Transverse colon (tissue), 4 donors: ENCODE results near the gene CES4A. TPM values are rescaled to one million over a fixed set of nuclear protein-coding genes. Genes with fewer than 3 reads are reported as not detected.

Experiments
- DNase-seq: peaks from one replicate; pipeline ENCODE4 v3.0.0-alpha.2; 2019
- H3K27ac ChIP-seq, 4 donors: fragments of 200-600 bp; sonication (generic); 2 replicates each; pipeline ENCODE4 v1.5.1; 2016 to 2018; ENCODE audit warnings: inconsistent platforms in 4 of 4
- H3K27me3 ChIP-seq: fragments of 200-600 bp; sonication (generic); 2 replicates; pipeline ENCODE4 v1.5.1; 2017; ENCODE audit warnings: inconsistent platforms
- H3K36me3 ChIP-seq, 4 donors: fragments of 200-600 bp; sonication (generic); 2 replicates each; pipeline ENCODE4 v1.5.1; 2017 to 2019; ENCODE audit warnings: inconsistent platforms in 4 of 4
- H3K4me1 ChIP-seq, 4 donors: fragments of 200-600 bp; sonication (generic); 2 replicates each; pipeline ENCODE4 v1.5.1; 2017 to 2020; ENCODE audit warnings: inconsistent platforms in 4 of 4
- H3K4me3 ChIP-seq, 4 donors: fragments of 200-600 bp; sonication (generic); 1 replicate in 1 of 4; 2 replicates in 3 of 4; pipeline versions ENCODE4 v1.5.1 to v1.6.1; 2017 to 2019; ENCODE audit warnings: inconsistent platforms in 4 of 4
- H3K9me3 ChIP-seq, 2 donors: fragments of 200-600 bp; sonication (generic); 2 replicates each; pipeline ENCODE4 v1.5.1; 2017 to 2019; ENCODE audit warnings: inconsistent platforms in 2 of 2
- CTCF ChIP-seq, 5 experiments: fragments of 200-600 bp in 3 of 5; fragments of 450-650 bp in 2 of 5; sonication (generic) in 3 of 5; IDR thresholded peaks; 1 replicate in 2 of 5; 2 replicates in 3 of 5; pipeline ENCODE4 v1.5.1; 2016 to 2017; ENCODE audit warnings: antibody characterized with exemption in 5 of 5, inconsistent platforms in 3 of 5, mild to moderate bottlenecking in 2 of 5, moderate library complexity in 1 of 5
- EP300 ChIP-seq: sonication (generic); formaldehyde crosslinking; IDR thresholded peaks from one replicate; pipeline ENCODE4 v1.6.1; 2017; ENCODE audit warnings: antibody characterized with exemption, low read depth
- POLR2A ChIP-seq: fragments of 450-650 bp; IDR thresholded peaks from one replicate; pipeline ENCODE4 v1.6.1; 2016; ENCODE audit warnings: antibody characterized with exemption, mild to moderate bottlenecking, moderate library complexity
- POLR2AphosphoS5 ChIP-seq, 3 donors: sonication (generic); formaldehyde crosslinking; IDR thresholded peaks; one replicate each; pipeline ENCODE4 v1.6.1; 2016; ENCODE audit warnings: antibody characterized with exemption in 3 of 3
- WGBS, 2 donors: methylation state at CpG; one replicate each; pipeline ENCODE4 v1.1.5; 2018; ENCODE audit warnings: low coverage in 1 of 2; 5-methylcytosine and 5-hydroxymethylcytosine counted together
- in situ Hi-C, 4 donors: fragments of 200-750 bp; cut with MboI; loops; one replicate each; pipeline versions ENCODE4 v1.15.0 to v1.15.1; 2017; ENCODE audit warnings: low sequenced_read_pairs in 3 of 4, low pct_ligation_motif_present in 1 of 4, low pct_unique_long_range_greater_than_20kb in 1 of 4
- intact Hi-C: fragments of 100-400 bp; cut with DNase I; formaldehyde crosslinking; loops from one replicate; pipeline ENCODE4 v1.15.1; 2023; ENCODE audit warnings: low total_unique reads
- total RNA-seq, 4 donors: library from RNA; depleted of rRNA; stranded (reverse); fragments of >200 nt; gene quantifications; one replicate each; pipeline ENCODE4 v1.1.0, GENCODE V29; 2016

CES4A gene
- total RNA-seq, 4 donors from 2014 or later: 9.7 to 24.7 (median 15.7) TPM

GRCh38 chr16:66961065-66961744 lies 27.2 kb upstream of the CES4A start, which contains the start of gene CES3:
TSS of gene CES3 (plus strand) at chr16:66961266. CDS start at chr16:66961308, 42 bp downstream.
- intact Hi-C loops (no loop called here), in situ Hi-C loops (loop anchor here in 2 of 4 donors (25.0 kb wide), 2 partner anchors 201 to 426 kb away; partner anchors contain the start of genes B3GNT9 (in 1 of the 2), FBXL8 (in 1 of the 2), HSF4 (in 1 of the 2) and NOL3 (in 1 of the 2))
- Histone ChIP-seq H3K27me3 (no peaks in the 10 kb centered on the region), H3K4me3 (peak within 1 kb of the TSS in 3 of 4 donors; percentile 25 to 45 (median 33)), H3K27ac (peak within 1 kb of the TSS; percentile 81 to 88 (median 82)), H3K4me1 (peaks cover 0 to 53% (median 31%) of the 10 kb centered on the region in 4 donors), H3K36me3 (no peaks in the 10 kb centered on the region), H3K9me3 (no peaks in the 10 kb centered on the region)
- peak; percentile 89 for DNase-seq
- TF ChIP-seq POLR2A: peak; percentile 71
- peak; percentile 50 to 86 (median 53) for TF ChIP-seq POLR2AphosphoS5 (IDR thresholded peaks at IDR 0.05)
- TF ChIP-seq CTCF (IDR thresholded peaks at IDR 0.05): peak; percentile 58 to 93 (median 78)
- TF ChIP-seq EP300: no peak
- WGBS, 2 donors: 41% methylated on average over 16 of the region's 16 CpGs; no CpG with 5 or more reads in 1 of the 2 donors

DNA sequence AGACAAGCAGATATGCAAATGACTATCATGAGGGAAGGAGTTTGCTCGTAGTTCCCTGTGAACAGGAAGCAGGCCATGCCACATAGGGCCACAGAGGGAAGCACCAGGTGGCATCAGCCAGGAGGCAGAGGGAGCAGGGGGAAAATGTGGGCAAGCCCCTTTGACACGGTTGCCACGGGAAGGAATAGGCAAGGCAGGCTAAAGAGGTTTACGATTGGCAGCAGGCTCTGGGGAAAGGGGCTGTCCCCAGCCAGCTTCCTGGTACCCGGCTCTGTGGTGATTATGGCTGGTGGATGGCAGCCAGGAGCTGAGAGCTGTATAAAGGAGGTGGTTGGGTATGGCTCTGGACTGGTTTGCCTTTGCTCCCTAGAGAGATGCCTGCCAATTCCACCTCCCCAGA lies 26.5 kb upstream of the CES4A start:
- intact Hi-C loops: no loop called here
- Histone ChIP-seq H3K27me3 (no peaks in the 10 kb centered on the region), H3K4me1 (peaks cover 0 to 46% (median 26%) of the 10 kb centered on the region in 4 donors), H3K4me3 (peak overlapping the region in 3 of 4 donors; percentile 25 to 45 (median 33)), H3K27ac (peak overlapping the region; percentile 81 to 88 (median 82)), H3K9me3 (no peaks in the 10 kb centered on the region), H3K36me3 (no peaks in the 10 kb centered on the region)
- WGBS, 2 donors: 24% methylated on average over 3 to 5 of the region's 5 CpGs
- in situ Hi-C loops: loop anchor here in 2 of 4 donors (25.0 kb wide), 2 partner anchors 200 to 425 kb away; partner anchors contain the start of genes B3GNT9 (in 1 of the 2), FBXL8 (in 1 of the 2), HSF4 (in 1 of the 2) and NOL3 (in 1 of the 2)
- TF ChIP-seq POLR2AphosphoS5 (IDR thresholded peaks at IDR 0.05) (peak in 2 of 3 donors; percentile 29 to 63), CTCF (IDR thresholded peaks at IDR 0.05) (no peak), POLR2A (peak; percentile 16)
- DNase-seq: peak; percentile 89

DNA sequence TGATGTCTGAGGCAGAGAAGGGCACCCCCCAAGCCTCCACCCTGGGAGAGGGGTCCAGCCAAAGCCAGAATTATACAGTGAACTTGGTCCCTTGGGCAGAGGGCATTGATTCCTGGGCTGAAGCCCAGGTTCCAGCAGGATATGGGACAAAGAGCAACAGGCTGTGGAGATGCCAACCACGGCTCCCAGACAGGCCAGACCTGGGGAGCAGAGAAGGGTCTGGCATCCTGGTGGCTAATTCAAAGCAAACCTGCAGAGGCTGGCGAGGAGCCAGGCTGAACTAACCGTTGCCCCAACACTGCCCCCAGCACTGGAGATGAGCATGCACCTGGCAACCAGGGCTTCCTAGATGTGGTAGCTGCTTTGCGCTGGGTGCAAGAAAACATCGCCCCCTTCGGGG lies 24.3 kb upstream of the CES4A start:
- Histone ChIP-seq H3K9me3 (no peaks in the 10 kb centered on the region), H3K27me3 (no peaks in the 10 kb centered on the region), H3K36me3 (no peaks in the 10 kb centered on the region), H3K4me3 (no peak overlapping the region), H3K4me1 (peaks cover 0 to 30% (median 22%) of the 10 kb centered on the region in 4 donors), H3K27ac (no peak overlapping the region)
- TF ChIP-seq POLR2AphosphoS5 (IDR thresholded peaks at IDR 0.05): no peak
- no peak for TF ChIP-seq EP300
- TF ChIP-seq CTCF (IDR thresholded peaks at IDR 0.05): no peak
- TF ChIP-seq POLR2A: no peak
- WGBS, 2 donors: 72% methylated on average over 6 of the region's 6 CpGs; no CpG with 5 or more reads in 1 of the 2 donors
- no peak for DNase-seq
- in situ Hi-C loops (loop anchor here in 2 of 4 donors (25.0 kb wide), 2 partner anchors 198 to 423 kb away; partner anchors contain the start of genes B3GNT9 (in 1 of the 2), FBXL8 (in 1 of the 2), HSF4 (in 1 of the 2) and NOL3 (in 1 of the 2)), intact Hi-C loops (no loop called here)

- Histone ChIP-seq H3K9me3 (no peaks in the 10 kb centered on the region), H3K27me3 (no peaks in the 10 kb centered on the region), H3K4me3 (no peak overlapping the region), H3K4me1 (no peaks in the 10 kb centered on the region), H3K27ac (no peak overlapping the region), H3K36me3 (no peaks in the 10 kb centered on the region)
- no peak for TF ChIP-seq CTCF (IDR thresholded peaks at IDR 0.05)
- no peak for TF ChIP-seq EP300
- DNase-seq: no peak
- in situ Hi-C loops (loop anchor here in 2 of 4 donors (25.0 kb wide), 2 partner anchors 193 to 418 kb away; partner anchors contain the start of genes B3GNT9 (in 1 of the 2), FBXL8 (in 1 of the 2), HSF4 (in 1 of the 2) and NOL3 (in 1 of the 2)), intact Hi-C loops (no loop called here)
- WGBS, 2 donors: 90% methylated on average over 5 of the region's 5 CpGs; no CpG with 5 or more reads in 1 of the 2 donors
These were observed 19.5 kb upstream of the CES4A start for GRCh38 chr16:66968847-66969246.
